ENCODE results near the gene DCAF5.
"Not testable (repeated sequence)": the region's sequence is repeated elsewhere in the genome, so short reads cannot be mapped to it uniquely, and the experiment has no call there.

Gene DCAF5

DNA sequence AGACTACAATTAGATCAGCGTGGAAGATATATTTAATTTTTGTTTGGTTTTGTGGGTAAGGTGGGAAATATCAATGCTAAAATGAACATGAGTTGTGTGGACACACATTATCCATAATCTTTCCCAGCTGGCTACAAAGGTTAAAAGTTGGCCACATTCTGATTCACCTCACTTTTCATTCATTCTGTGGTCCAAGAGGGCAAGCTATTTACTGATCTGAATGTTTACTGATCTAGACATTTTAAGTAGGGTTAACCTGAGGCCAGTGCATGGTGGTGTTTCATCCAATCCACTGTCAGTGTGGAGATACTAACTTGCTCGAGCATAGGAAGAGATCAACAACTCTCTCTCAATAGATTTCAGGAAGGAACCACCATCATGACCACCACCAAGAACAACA, 71.6 kb downstream of the DCAF5 start:
- H3K27ac Mint-ChIP-seq: no peak overlapping the region
- no peaks in the 10 kb centered on the region for H3K4me1 Mint-ChIP-seq (ENCODE audit: low read depth)
- no peak overlapping the region for H3K4me3 Mint-ChIP-seq
- no peaks in the 10 kb centered on the region for H3K9me3 Mint-ChIP-seq
- peaks cover 14% of the 10 kb centered on the region for H3K36me3 Mint-ChIP-seq (ENCODE audit: low read depth)
- no peaks in the 10 kb centered on the region for H3K27me3 Mint-ChIP-seq (ENCODE audit: low read depth)
- no peak for DNase-seq (ENCODE audit: low spot score)

DNA sequence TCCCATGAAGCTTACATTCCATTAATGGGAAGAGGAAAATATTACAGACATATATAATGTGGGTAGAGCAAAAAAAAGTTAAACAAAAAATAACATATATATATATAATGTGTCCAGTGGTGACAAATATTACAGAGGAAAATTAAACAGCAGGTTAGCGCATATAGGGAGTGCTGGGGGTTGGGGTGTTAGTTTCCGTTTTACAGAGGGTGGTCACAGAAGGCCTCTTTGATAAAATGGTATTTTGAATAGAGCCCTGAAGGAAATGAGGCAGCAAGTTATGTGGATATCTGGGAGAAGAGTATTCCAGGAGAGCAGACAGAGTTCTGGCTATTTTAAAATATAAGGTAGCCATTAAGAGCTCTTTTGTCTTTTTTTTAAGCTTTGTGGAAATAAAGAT, 73.2 kb downstream of the DCAF5 start:
- H3K36me3 Mint-ChIP-seq (ENCODE audit: low read depth): peaks cover 12% of the 10 kb centered on the region
- H3K27me3 Mint-ChIP-seq (ENCODE audit: low read depth): no peaks in the 10 kb centered on the region
- H3K9me3 Mint-ChIP-seq: no peaks in the 10 kb centered on the region
- H3K4me3 Mint-ChIP-seq: no peak overlapping the region
- H3K27ac Mint-ChIP-seq: no peak overlapping the region
- DNase-seq (ENCODE audit: low spot score): no peak
- no peaks in the 10 kb centered on the region for H3K4me1 Mint-ChIP-seq (ENCODE audit: low read depth)

DNA sequence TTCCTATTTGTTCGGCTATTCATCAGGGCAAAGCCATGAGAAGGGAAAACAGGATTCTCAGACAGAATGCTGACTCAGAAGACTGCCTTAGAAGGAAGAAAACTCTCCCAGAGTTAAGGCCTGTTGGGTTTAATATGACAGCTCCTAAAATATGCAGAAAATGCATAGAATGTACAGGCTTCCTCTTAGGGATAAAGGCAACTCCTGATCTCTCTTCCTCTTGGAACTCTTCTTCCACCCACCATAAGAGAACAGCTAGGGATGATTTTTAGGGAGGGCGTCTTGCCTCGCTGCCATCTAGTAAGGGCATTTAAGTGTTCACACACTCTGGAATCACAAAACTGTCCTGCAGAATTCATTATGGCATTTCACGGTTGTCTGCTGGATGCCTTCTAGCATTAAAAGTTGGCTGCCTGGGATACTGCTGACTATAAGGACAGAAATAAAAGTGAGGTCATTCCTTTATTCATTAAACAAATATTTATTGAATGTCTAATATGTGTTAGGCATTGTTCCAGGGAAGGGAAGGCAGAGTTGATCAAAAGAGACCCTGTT, 73.7 kb downstream of the DCAF5 start:
- H3K27ac Mint-ChIP-seq: no peak overlapping the region
- no peak overlapping the region for H3K4me3 Mint-ChIP-seq
- H3K9me3 Mint-ChIP-seq: no peaks in the 10 kb centered on the region
- no peak for DNase-seq (ENCODE audit: low spot score)
- H3K27me3 Mint-ChIP-seq (ENCODE audit: low read depth): no peaks in the 10 kb centered on the region
- no peaks in the 10 kb centered on the region for H3K4me1 Mint-ChIP-seq (ENCODE audit: low read depth)
- H3K36me3 Mint-ChIP-seq (ENCODE audit: low read depth): peaks cover 16% of the 10 kb centered on the region

DNA sequence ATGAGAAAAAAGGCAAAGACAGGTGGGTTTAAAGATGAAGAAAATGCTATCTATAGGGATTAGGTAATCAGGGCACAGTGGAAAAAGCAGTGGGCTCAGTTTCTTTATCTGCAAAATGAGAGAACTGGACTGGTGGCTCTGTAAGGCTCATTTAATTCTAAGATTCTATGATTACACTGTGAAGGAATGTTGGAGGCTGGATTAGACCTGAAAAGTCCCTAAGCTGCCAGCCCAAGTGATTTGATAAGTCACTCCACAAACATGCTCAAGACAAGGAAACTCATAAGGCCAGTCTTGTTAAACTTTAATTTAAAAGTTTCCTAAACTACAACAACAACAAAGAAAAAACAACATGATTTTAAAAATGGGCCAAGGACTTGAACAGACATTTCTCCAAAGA, 75.1 kb downstream of the DCAF5 start:
- H3K27ac Mint-ChIP-seq: no peak overlapping the region
- H3K4me1 Mint-ChIP-seq (ENCODE audit: low read depth): peaks cover 2% of the 10 kb centered on the region
- H3K9me3 Mint-ChIP-seq: no peaks in the 10 kb centered on the region
- no peaks in the 10 kb centered on the region for H3K27me3 Mint-ChIP-seq (ENCODE audit: low read depth)
- no peak overlapping the region for H3K4me3 Mint-ChIP-seq
- peaks cover 18% of the 10 kb centered on the region for H3K36me3 Mint-ChIP-seq (ENCODE audit: low read depth)
- no peak for DNase-seq (ENCODE audit: low spot score)

DNA sequence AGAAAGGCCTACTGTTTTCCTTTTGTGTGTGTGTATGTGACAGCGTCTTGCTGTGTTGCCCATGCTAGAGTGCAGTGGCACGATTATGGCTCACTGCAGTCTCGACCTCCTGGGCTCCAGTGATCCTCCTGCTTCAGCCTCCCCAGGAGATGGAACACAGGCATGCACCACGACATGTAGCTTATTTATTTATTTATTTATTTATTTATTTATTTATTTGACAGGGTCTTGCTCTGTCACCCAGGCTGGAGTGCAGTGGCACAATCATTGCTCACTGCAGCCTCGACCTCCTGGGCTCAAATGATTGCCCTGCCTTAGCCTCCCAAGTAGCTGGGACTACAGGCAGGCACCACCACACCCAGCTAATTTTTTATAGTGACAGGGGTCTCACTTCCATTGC, 75.7 kb downstream of the DCAF5 start:
- H3K4me3 Mint-ChIP-seq; H3K27me3 Mint-ChIP-seq (ENCODE audit: low read depth); H3K4me1 Mint-ChIP-seq (ENCODE audit: low read depth); H3K9me3 Mint-ChIP-seq; H3K27ac Mint-ChIP-seq; DNase-seq (ENCODE audit: low spot score): not testable (repeated sequence)
- peaks cover 24% of the 10 kb centered on the region for H3K36me3 Mint-ChIP-seq (ENCODE audit: low read depth)

DNA sequence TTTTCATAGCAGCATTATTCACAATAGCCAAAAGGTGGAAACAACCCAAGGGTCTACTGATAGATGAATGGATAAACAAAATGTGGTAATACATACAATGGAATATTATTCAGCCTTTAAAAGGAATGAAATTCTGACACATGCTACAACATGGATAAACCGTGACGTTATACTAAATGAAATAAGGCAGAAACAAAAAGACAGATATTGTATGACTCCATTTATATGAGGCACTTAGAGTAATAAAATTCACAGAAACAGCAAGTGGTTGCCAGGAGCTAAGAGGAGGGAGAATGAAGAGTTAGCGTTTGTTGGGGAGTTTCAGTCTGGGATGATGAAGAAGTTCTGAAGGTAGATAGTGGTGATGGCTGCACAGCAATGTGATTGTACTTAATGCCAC, 76.6 kb downstream of the DCAF5 start:
- Mint-ChIP-seq H3K4me3 (no peak overlapping the region), H3K27me3 (ENCODE audit: low read depth) (no peaks in the 10 kb centered on the region), H3K27ac (no peak overlapping the region), H3K4me1 (ENCODE audit: low read depth) (peaks cover 5% of the 10 kb centered on the region), H3K9me3 (no peaks in the 10 kb centered on the region), H3K36me3 (ENCODE audit: low read depth) (peaks cover 25% of the 10 kb centered on the region)
- DNase-seq (ENCODE audit: low spot score): no peak

DNA sequence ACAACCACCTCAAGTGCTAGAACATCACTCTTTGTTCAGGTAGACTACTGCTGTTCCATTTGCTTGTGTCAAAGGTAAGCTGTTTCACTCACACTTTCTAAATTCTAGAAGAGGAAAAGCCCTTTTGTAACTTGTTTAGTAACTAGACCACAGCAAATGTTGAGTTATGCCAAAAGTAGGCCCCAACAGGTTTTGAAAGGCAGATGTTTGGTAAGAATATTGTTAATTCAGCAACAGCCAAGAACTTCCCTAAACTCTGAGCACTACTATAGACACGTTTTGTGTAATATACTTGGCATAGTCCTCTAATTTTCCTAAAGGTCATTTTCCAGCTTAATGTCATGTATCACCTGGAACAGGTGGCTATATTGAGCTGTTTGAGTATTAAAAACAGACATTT, 79.0 kb downstream of the DCAF5 start:
- peaks cover 30% of the 10 kb centered on the region for H3K36me3 Mint-ChIP-seq (ENCODE audit: low read depth)
- H3K9me3 Mint-ChIP-seq: no peaks in the 10 kb centered on the region
- peaks cover 5% of the 10 kb centered on the region for H3K4me1 Mint-ChIP-seq (ENCODE audit: low read depth)
- DNase-seq (ENCODE audit: low spot score): no peak
- H3K4me3 Mint-ChIP-seq: no peak overlapping the region
- H3K27ac Mint-ChIP-seq: no peak overlapping the region
- no peaks in the 10 kb centered on the region for H3K27me3 Mint-ChIP-seq (ENCODE audit: low read depth)

DNA sequence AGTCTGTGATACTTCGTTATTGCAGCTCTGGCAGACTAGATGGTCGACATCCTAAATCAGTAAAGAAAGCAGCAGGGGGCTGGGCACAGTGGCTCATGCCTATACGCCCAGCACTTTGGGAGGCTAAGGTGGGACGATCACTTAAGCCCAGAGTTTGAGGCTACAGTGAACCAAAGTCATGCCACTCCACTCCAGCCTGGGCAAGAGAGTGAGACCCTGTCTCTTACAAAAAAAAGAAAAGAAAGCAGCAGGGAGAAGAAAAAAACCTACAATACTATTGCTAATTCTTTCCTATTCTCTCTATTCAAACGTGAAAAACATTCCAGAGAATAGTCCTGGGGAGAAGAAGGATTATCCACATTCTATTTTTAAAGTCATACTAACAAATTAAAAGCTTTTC, 79.5 kb downstream of the DCAF5 start:
- no peak for DNase-seq (ENCODE audit: low spot score)
- Mint-ChIP-seq H3K9me3 (no peaks in the 10 kb centered on the region), H3K4me3 (no peak overlapping the region), H3K27ac (no peak overlapping the region), H3K36me3 (ENCODE audit: low read depth) (peaks cover 30% of the 10 kb centered on the region), H3K27me3 (ENCODE audit: low read depth) (no peaks in the 10 kb centered on the region), H3K4me1 (ENCODE audit: low read depth) (peaks cover 5% of the 10 kb centered on the region)

DNA sequence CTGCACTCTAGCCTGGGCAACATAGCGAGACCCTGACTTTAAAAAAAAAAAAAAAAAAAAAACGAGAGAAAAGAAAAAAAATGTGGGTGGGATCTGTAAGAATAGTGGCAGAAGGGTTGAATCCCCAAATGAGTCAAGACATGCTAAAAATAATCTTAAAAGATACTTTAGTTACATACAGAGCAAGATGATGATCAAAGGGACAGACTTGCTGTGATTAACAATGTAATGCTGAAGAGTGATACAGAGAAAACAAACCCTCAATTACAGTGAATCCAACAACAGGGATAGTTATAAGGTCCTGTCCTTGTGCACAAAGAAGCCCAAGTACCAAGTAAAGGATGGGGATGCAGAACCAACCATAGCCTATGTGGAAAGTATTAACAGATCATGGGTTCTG, 80.3 kb downstream of the DCAF5 start:
- Mint-ChIP-seq H3K4me1 (ENCODE audit: low read depth) (peaks cover 5% of the 10 kb centered on the region), H3K9me3 (no peaks in the 10 kb centered on the region), H3K36me3 (ENCODE audit: low read depth) (peaks cover 29% of the 10 kb centered on the region), H3K27ac (no peak overlapping the region), H3K4me3 (no peak overlapping the region), H3K27me3 (ENCODE audit: low read depth) (no peaks in the 10 kb centered on the region)
- DNase-seq (ENCODE audit: low spot score): no peak

DNA sequence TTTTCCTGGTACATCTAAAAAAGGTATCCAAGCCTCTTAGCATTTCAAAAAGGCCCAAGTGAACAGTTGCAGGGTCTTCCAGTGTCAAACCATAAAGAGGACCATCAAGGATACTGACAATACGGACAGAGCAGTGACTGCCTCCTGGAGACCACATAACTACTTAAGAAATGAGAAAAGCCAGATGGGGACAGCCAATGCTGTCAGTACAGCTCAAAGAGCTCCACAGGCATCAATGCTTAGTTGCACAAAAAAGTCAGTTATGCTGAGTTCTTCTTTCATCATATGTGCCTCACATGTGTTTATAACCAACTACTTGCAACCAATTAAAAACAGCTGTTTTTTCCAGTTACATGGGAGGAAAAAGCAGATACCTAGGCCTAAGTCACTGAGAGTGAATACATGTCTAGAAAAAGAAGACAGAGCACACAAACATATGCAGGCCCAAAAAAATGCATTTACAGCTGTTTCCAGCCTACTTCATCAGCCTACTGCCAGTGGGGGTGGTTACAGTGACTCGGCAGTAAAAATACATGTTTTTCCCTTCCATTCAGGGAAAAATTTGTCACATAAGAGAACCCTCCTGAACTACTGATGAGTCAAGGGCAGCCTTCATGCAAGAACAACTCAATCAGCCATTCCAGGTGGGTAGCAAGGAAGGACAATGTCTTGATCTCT, 84.0 kb downstream of the DCAF5 start:
- DNase-seq (ENCODE audit: low spot score): no peak
- H3K36me3 Mint-ChIP-seq (ENCODE audit: low read depth): peaks cover 27% of the 10 kb centered on the region
- H3K4me1 Mint-ChIP-seq (ENCODE audit: low read depth): peaks cover 16% of the 10 kb centered on the region
- no peaks in the 10 kb centered on the region for H3K9me3 Mint-ChIP-seq
- H3K27ac Mint-ChIP-seq: no peak overlapping the region
- no peaks in the 10 kb centered on the region for H3K27me3 Mint-ChIP-seq (ENCODE audit: low read depth)
- no peak overlapping the region for H3K4me3 Mint-ChIP-seq

DNA sequence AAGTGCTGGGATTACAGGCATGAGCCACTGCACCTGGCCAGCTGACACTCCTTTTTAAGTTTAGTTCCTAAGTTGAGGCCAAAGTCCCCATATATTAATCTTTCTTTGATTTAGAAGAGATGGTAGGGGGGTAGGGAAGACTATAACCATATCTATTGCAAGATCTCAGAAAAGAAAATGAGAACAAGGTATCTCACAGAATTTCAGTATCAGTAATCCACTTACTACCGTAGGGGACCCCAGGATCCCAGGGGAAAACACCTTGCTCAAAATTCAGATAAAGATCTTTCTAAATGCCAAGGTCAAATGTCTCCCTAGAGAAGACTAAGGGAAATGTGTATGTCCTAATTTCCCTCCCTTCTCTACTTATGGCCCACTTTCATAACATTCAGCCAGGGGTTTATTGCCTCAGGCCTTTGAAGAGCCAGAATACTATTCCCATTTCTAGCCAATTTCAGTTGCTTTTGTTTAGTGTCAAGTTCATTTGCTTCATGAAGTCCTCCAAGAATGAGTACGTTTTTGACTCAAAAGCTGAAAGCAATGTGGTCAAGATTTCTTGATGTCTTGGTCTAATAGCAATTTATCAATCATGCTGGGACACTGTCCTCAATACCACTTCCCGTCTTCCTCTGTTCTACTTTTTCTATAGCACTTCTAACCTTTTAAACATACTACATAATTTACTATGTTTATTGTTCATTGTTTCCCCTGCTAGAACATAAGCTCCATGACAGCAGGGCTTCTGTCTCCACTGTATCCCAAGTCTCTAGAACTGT, 86.3 kb downstream of the DCAF5 start:
- H3K4me3 Mint-ChIP-seq: no peak overlapping the region
- peaks cover 11% of the 10 kb centered on the region for H3K4me1 Mint-ChIP-seq (ENCODE audit: low read depth)
- H3K9me3 Mint-ChIP-seq: no peaks in the 10 kb centered on the region
- DNase-seq (ENCODE audit: low spot score): no peak
- H3K27me3 Mint-ChIP-seq (ENCODE audit: low read depth): no peaks in the 10 kb centered on the region
- H3K27ac Mint-ChIP-seq: no peak overlapping the region
- peaks cover 23% of the 10 kb centered on the region for H3K36me3 Mint-ChIP-seq (ENCODE audit: low read depth)

DNA sequence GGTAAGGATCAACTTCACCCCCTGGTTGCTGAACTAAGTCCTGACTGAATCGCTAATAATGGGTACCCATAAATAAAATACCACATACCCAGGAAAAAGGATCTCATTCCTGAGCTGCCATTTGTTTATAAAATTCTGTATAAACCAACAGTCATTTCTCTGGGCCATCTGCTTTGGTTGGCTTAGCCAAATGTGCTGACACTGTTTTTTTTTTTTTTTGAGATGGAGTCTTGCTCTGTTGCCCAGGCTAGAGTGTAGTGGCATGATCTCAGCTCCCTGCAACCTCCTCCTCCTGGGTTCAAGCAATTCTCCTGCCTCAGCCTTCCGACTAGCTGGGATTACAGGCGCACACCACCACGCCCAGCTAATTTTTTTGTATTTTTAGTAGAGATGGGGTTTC, 87.0 kb downstream of the DCAF5 start:
- not testable (repeated sequence) for H3K9me3 Mint-ChIP-seq; H3K27me3 Mint-ChIP-seq (ENCODE audit: low read depth); DNase-seq (ENCODE audit: low spot score); H3K27ac Mint-ChIP-seq; H3K4me3 Mint-ChIP-seq
- Mint-ChIP-seq H3K4me1 (ENCODE audit: low read depth) (peaks cover 11% of the 10 kb centered on the region), H3K36me3 (ENCODE audit: low read depth) (peaks cover 24% of the 10 kb centered on the region)

DNA sequence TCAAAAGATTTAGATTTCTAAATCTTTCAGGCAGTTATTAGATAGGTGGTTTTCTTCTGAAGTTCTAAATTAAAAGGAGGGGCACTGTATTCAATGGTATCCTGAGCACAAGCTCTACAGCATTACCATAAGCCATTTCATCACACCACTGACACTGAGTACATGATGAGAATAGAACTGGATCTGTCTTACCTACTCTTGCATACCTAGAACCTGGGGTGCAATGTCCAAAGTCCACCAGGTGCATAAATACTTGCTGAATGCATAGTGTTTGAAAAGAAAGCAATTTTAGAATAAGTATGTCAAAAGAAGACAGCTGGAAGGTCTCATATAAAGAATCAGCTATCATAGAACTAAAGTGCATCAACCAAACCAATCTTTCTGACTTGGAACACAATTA, 88.3 kb downstream of the DCAF5 start:
- no peak for DNase-seq (ENCODE audit: low spot score)
- peaks cover 11% of the 10 kb centered on the region for H3K4me1 Mint-ChIP-seq (ENCODE audit: low read depth)
- no peak overlapping the region for H3K27ac Mint-ChIP-seq
- H3K4me3 Mint-ChIP-seq: no peak overlapping the region
- no peaks in the 10 kb centered on the region for H3K9me3 Mint-ChIP-seq
- no peaks in the 10 kb centered on the region for H3K27me3 Mint-ChIP-seq (ENCODE audit: low read depth)
- peaks cover 30% of the 10 kb centered on the region for H3K36me3 Mint-ChIP-seq (ENCODE audit: low read depth)

DNA sequence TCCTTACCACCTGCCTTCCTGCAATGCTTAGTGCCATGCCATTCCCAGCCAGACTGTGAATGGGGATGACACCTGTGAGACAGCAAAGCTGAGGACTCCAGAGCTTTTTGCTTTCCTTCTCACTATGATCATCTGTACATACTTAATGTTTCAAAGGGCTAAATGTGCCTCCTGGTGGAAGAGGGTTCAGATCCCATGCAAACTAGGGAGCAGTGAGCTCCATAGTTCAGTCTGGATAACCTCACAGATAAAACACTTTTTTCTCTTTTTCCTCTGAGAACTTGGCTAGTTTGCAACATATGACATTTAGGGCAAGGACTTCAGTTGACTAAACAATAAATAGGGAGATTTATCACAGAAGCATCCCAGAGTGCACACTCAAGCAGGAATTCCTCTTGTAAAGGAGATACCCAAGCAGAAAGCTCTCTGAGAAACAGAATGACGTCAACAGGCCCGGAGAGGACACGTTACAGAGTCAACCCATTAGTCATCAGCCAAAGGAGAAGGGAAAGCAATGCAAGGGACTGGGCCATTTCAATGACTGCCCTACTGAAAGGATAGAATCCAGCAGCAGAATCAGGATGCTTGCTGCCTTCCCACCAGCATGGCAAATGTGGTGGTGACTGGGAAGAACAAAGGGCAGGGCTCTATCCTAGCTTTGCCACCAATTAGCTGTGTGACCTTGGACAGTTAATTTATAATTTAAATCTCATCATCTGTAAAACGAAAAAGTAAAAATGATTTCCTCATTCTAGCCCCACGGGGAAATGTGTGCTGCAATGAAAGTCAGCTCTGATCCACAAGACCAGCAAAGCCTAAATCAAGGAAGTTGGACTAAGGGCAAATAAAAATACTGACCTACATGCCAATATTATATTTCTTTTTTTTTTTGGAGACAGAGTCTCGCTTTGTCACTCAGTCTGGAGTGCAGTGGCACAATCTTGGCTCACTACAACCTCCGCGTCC, 93.0 kb downstream of the DCAF5 start:
- Mint-ChIP-seq H3K36me3 (ENCODE audit: low read depth) (peaks cover 51% of the 10 kb centered on the region), H3K4me1 (ENCODE audit: low read depth) (peaks cover 9% of the 10 kb centered on the region), H3K27ac (no peak overlapping the region), H3K4me3 (no peak overlapping the region), H3K9me3 (no peaks in the 10 kb centered on the region), H3K27me3 (ENCODE audit: low read depth) (no peaks in the 10 kb centered on the region)
- no peak for DNase-seq (ENCODE audit: low spot score)
